ENCODE results near the gene SULT1C3.

DNA sequence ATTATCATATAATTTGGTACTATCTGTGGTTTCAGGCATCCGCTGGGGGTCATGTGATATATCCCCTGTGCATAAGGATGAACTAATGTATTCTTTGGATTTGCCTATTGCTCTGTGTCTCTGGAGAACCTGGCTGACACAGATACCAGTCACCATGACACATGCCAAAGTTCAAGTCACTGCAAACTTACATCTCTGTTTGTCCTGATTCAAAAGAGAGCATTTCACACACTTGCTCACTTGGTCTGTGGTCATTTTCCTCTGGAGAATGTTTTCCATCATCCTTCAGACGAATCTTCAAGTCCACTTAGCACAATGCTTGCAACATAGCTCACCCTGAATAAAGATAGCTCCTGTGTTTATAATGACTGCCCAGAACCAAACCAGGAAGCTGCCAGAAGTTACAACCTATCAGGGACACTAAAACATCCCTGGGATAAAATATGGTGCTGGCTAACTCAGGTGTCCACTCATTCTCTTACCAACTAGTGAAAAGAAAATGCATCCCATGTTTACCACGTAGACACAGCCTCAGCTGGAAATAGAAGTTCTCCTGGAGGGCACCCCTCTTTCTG lies 18.1 kb downstream of the SULT1C3 start:
- no peak for TF ChIP-seq ZNF8 (CRISPR knock-in tag; IDR thresholded peaks at IDR 0.05)
- TF ChIP-seq ISL1 (CRISPR knock-in tag; IDR thresholded peaks at IDR 0.05) = no peak
- TF ChIP-seq, protein P1, sequence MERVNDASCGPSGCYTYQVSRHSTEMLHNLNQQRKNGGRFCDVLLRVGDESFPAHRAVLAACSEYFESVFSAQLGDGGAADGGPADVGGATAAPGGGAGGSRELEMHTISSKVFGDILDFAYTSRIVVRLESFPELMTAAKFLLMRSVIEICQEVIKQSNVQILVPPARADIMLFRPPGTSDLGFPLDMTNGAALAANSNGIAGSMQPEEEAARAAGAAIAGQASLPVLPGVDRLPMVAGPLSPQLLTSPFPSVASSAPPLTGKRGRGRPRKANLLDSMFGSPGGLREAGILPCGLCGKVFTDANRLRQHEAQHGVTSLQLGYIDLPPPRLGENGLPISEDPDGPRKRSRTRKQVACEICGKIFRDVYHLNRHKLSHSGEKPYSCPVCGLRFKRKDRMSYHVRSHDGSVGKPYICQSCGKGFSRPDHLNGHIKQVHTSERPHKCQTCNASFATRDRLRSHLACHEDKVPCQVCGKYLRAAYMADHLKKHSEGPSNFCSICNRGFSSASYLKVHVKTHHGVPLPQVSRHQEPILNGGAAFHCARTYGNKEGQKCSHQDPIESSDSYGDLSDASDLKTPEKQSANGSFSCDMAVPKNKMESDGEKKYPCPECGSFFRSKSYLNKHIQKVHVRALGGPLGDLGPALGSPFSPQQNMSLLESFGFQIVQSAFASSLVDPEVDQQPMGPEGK (CRISPR knock-in tag; IDR thresholded peaks at IDR 0.05; ENCODE audit: borderline replicate concordance) = no peak
- no peak for TF ChIP-seq ZFP3 (CRISPR knock-in tag; IDR thresholded peaks at IDR 0.05)
- TF ChIP-seq ARNTL (CRISPR knock-in tag; IDR thresholded peaks at IDR 0.05; ENCODE audit: borderline replicate concordance, low read depth) = no peak

Data from SK-N-SH treated with all-trans-retinoic acid at 6 μM for 48 hours (cell line).